Gastrocnemius medialis (tissue), 4 donors: ENCODE results near the gene PARP12. TPM values are rescaled to one million over a fixed set of nuclear protein-coding genes. Genes with fewer than 3 reads are reported as not detected.
A peak's percentile ranks its signal among the peaks of the same experiment; 100 is the strongest.

Experiments
- ATAC-seq, 2 donors: fragments of 150-250 bp; one replicate each; pipeline ENCODE4 v1.9.1; 2016
- DNase-seq, 2 donors: peaks; one replicate each; pipeline ENCODE4 v3.0.0-alpha.2; 2019
- H3K27ac ChIP-seq, 4 donors: fragments of 200-600 bp; sonication (generic); 1 replicate in 1 of 4; 2 replicates in 3 of 4; pipeline ENCODE4 v1.5.1; 2016 to 2018; ENCODE audit warnings: mild to moderate bottlenecking in 2 of 4, moderate library complexity in 1 of 4
- H3K27me3 ChIP-seq, 3 donors: fragments of 200-600 bp; sonication (generic) in 2 of 3; 1 replicate in 1 of 3; 2 replicates in 2 of 3; pipeline versions ENCODE4 v1.5.1 to v1.6.0; 2016 to 2019; ENCODE audit warnings: mild to moderate bottlenecking in 1 of 3, moderate library complexity in 1 of 3
- H3K36me3 ChIP-seq, 2 donors: fragments of 200-600 bp; sonication (generic) in 1 of 2; one replicate each; pipeline ENCODE4 v1.5.1; 2017 to 2018
- H3K4me1 ChIP-seq, 2 donors: fragments of 200-600 bp; sonication (generic) in 1 of 2; one replicate each; pipeline ENCODE4 v1.5.1; 2016 to 2017; ENCODE audit warnings: mild to moderate bottlenecking in 2 of 2
- H3K4me3 ChIP-seq, 4 donors: fragments of 200-600 bp; sonication (generic) in 3 of 4; 1 replicate in 1 of 4; 2 replicates in 3 of 4; pipeline ENCODE4 v1.5.1; 2016 to 2019; ENCODE audit warnings: mild to moderate bottlenecking in 2 of 4
- H3K9me3 ChIP-seq, 3 donors: fragments of 200-600 bp; sonication (generic) in 2 of 3; 1 replicate in 1 of 3; 2 replicates in 2 of 3; pipeline ENCODE4 v1.5.1; 2016 to 2019
- CTCF ChIP-seq, 5 experiments: fragments of 450-650 bp in 3 of 5; fragments of 200-600 bp in 2 of 5; sonication (generic) in 2 of 5; IDR thresholded peaks in 4 of 5; conservative IDR thresholded peaks in 1 of 5; 1 replicate in 4 of 5; 2 replicates in 1 of 5; pipeline ENCODE4 v1.5.1; 2016 to 2019; ENCODE audit warnings: antibody characterized with exemption in 5 of 5, mild to moderate bottlenecking in 3 of 5, moderate library complexity in 3 of 5
- POLR2A ChIP-seq, 2 donors: fragments of 450-650 bp; IDR thresholded peaks; one replicate each; pipeline ENCODE4 v1.6.1; 2017; ENCODE audit warnings: antibody characterized with exemption in 2 of 2, mild to moderate bottlenecking in 2 of 2, moderate library complexity in 2 of 2
- in situ Hi-C, 4 donors: fragments of 200-750 bp; cut with MboI; loops; one replicate each; pipeline versions ENCODE4 v1.15.0 to v1.8.0; 2017; ENCODE audit warnings: low sequenced_read_pairs in 4 of 4
- intact Hi-C: fragments of 100-400 bp; cut with DNase I; formaldehyde crosslinking; loops from one replicate; pipeline ENCODE4 v1.15.1; 2023; ENCODE audit warnings: low total_unique reads
- total RNA-seq, 4 donors: library from RNA; depleted of rRNA; stranded (reverse); fragments of >200 nt; gene quantifications; one replicate each; pipeline versions ENCODE4 v1.1.0 to v1.2.3, GENCODE V29; 2016

The PARP12 gene
- total RNA-seq, 4 donors from 2014 or later, result 4.3 to 12.7 (median 4.9) TPM

GRCh38 chr7:140048989-140049338 is 13.8 kb downstream of the PARP12 start:
- Histone ChIP-seq H3K4me1 (peaks cover 0 to 8% of the 10 kb centered on the region in 2 donors), H3K9me3 (no peaks in the 10 kb centered on the region), H3K27ac (peak overlapping the region in 1 of 4 donors; percentile 27), H3K36me3 (no peaks in the 10 kb centered on the region), H3K4me3 (no peak overlapping the region), H3K27me3 (no peaks in the 10 kb centered on the region)
- ATAC-seq (no peak), DNase-seq (no peak)
- TF ChIP-seq CTCF (IDR thresholded peaks at IDR 0.05 in 4 of 5, conservative IDR thresholded peaks at IDR 0.05 in 1 of 5) (no peak), POLR2A (IDR thresholded peaks at IDR 0.05) (no peak)
- intact Hi-C loops, result no loop called here
- in situ Hi-C loops, result no loop called here

- no peak for ATAC-seq
These were observed 14.6 kb downstream of the PARP12 start for GRCh38 chr7:140048138-140048537.

GRCh38 chr7:140047197-140047596 is 15.6 kb downstream of the PARP12 start:
- TF ChIP-seq POLR2A (IDR thresholded peaks at IDR 0.05), result no peak
- in situ Hi-C loops (no loop called here), intact Hi-C loops (no loop called here)
- Histone ChIP-seq H3K36me3 (no peaks in the 10 kb centered on the region), H3K27ac (no peak overlapping the region), H3K4me3 (no peak overlapping the region), H3K9me3 (no peaks in the 10 kb centered on the region), H3K27me3 (no peaks in the 10 kb centered on the region), H3K4me1 (peaks cover 0 to 8% of the 10 kb centered on the region in 2 donors)
- ATAC-seq (no peak), DNase-seq (no peak)

More at GRCh38 chr7:140048138-140048537, 14.6 kb downstream of the PARP12 start:
- no peak overlapping the region for H3K27ac ChIP-seq
- intact Hi-C loops, result no loop called here
- in situ Hi-C loops, result no loop called here
- no peaks in the 10 kb centered on the region for H3K36me3 ChIP-seq
- peaks cover 0 to 8% of the 10 kb centered on the region in 2 donors for H3K4me1 ChIP-seq
- no peaks in the 10 kb centered on the region for H3K9me3 ChIP-seq
- DNase-seq, result no peak
- no peak overlapping the region for H3K4me3 ChIP-seq
- TF ChIP-seq POLR2A (IDR thresholded peaks at IDR 0.05) (no peak), CTCF (IDR thresholded peaks at IDR 0.05 in 4 of 5, conservative IDR thresholded peaks at IDR 0.05 in 1 of 5) (no peak)
- H3K27me3 ChIP-seq, result no peaks in the 10 kb centered on the region

- Histone ChIP-seq H3K36me3 (no peaks in the 10 kb centered on the region), H3K4me1 (peaks cover 0 to 8% of the 10 kb centered on the region in 2 donors), H3K27ac (no peak overlapping the region), H3K9me3 (no peaks in the 10 kb centered on the region), H3K27me3 (no peaks in the 10 kb centered on the region), H3K4me3 (no peak overlapping the region)
- intact Hi-C loops (no loop called here), in situ Hi-C loops (no loop called here)
- no peak for DNase-seq
- no peak for ATAC-seq
- no peak for TF ChIP-seq POLR2A (IDR thresholded peaks at IDR 0.05)
- TF ChIP-seq CTCF (IDR thresholded peaks at IDR 0.05 in 4 of 5, conservative IDR thresholded peaks at IDR 0.05 in 1 of 5), result no peak
These were observed 17.1 kb downstream of the PARP12 start for GRCh38 chr7:140045697-140046096.

GRCh38 chr7:140044251-140044650 is 18.5 kb downstream of the PARP12 start:
- in situ Hi-C loops (no loop called here), intact Hi-C loops (no loop called here)
- DNase-seq (no peak), ATAC-seq (no peak)
- TF ChIP-seq CTCF (IDR thresholded peaks at IDR 0.05 in 4 of 5, conservative IDR thresholded peaks at IDR 0.05 in 1 of 5), result no peak
- TF ChIP-seq POLR2A (IDR thresholded peaks at IDR 0.05), result no peak
- no peaks in the 10 kb centered on the region for H3K9me3 ChIP-seq
- peaks cover 0 to 3% of the 10 kb centered on the region in 2 donors for H3K4me1 ChIP-seq
- no peaks in the 10 kb centered on the region for H3K36me3 ChIP-seq
- H3K27ac ChIP-seq, result no peak overlapping the region
- no peaks in the 10 kb centered on the region for H3K27me3 ChIP-seq
- no peak overlapping the region for H3K4me3 ChIP-seq
